Activated CD8-positive, alpha-beta memory T cell treated with anti-CD3 and anti-CD28 coated beads, Interleukin-2, amount 50 U/mL, for 24 hours (primary cell): Measurements from ENCODE around the gene SMCO3.

Source experiments
- DNase-seq: peaks from one replicate; pipeline ENCODE4 v3.0.0-alpha.2; 2020; ENCODE audit errors: extremely low read depth

The SMCO3 gene

DNA sequence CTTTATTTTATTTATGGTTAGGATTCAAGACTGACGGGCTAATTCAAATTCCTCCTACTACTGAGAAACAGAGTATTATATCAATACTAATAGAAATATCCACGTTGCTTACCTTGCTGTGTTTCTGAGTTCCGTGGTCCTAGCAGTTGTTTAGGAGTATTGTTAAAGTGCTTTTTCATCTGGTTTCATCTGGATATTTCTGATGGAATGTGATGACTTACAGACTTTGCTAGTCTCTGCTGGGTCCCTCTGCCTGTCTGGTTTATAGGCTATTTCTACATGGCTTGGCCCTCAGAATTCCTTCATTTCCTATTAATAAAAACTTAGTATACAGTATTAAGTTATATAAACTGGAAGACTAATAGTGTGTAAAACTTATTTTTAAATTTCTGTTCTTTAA, at the start of gene SMCO3:
Gene SMCO3, minus strand, starts transcription at position 169 of the 400 bp plus-strand sequence. CDS start 7,502 bp downstream, outside the sequence.
- DNase-seq, result no peak

DNA sequence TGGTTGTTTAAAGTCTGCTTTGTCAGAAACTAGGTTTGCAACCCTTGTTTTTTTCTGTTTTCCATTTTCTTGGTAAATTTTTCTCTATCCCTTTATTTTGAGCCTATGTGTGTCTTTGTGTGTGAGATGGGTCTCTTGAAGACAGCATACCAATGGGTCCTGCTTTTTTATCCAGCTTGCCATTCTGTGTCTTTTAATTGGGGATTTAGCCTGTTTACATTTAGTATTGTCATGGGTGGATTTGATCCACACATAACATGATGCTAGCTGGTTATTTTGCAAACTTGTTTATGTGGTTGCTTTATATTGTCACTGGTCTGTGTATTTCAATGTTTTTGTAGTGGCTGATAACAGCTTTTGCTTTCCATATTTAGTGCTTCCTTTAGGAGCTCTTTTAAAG, 46.5 kb upstream of the SMCO3 start:
- no peak for DNase-seq

DNA sequence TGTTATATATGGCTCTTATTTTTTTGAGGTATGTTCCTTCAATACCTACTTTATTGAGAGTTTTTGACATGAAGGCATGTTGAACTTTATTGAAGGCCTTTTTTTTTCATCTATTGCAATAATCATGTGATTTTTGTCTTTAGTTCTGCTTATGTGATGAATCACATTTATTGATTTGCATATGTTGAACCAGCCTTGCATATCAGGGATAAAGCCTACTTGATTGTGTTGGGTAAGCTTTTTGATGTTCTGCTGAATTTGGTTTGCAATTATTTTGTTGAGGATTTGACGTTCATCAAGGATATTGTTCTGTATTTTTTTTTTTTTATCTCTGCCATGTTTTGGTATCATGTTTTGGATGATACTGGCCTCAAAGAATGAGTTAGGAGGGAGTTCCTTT, 44.5 kb upstream of the SMCO3 start:
- no peak for DNase-seq

DNA sequence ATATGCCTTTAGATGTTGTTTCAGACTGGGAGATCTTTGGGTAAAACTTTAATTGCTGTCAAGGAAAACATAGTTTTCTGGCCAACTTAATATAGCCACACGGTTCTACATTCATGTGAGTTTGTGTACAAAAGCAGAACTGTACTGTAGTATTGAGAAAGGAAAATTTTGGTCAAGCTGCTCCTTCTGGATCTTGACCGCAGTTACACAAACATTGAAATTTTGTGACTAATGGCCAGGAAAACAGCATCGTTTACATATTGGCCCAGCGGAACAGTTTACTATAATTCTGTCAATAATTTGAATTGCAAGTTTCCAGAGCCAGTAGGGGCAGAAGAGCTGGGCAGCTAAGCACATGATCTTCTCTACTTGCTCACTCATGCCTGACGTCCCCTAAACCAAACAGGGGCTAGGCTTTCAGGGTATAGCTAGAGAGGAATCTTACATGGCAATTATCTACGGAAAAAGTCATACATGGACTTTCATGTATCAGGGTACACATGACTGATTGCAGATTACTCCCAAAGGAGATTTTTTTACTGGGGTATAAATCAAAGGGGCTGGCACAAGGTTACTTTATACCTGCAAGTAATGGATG, 40.7 kb upstream of the SMCO3 start:
- no peak for DNase-seq

DNA sequence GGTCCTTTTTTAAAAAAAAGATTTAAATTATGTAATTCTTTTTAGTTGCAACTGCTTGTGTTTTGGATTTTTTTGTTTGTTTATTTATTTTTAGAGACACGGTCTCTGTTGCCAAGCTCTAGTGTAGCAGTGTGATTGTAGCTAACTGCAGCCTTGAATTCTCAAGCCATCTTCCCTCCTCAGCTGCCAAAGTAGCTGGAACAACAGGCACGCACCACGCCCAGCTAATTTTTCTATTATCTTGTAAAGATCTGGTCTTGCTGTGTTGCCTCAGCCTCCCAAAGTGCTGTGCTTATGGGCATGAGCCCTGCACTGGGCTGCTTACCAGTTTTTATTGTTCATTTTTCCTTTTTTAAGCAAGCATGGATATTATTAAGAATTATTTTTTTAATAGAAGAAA, 40.0 kb upstream of the SMCO3 start:
- no peak for DNase-seq

DNA sequence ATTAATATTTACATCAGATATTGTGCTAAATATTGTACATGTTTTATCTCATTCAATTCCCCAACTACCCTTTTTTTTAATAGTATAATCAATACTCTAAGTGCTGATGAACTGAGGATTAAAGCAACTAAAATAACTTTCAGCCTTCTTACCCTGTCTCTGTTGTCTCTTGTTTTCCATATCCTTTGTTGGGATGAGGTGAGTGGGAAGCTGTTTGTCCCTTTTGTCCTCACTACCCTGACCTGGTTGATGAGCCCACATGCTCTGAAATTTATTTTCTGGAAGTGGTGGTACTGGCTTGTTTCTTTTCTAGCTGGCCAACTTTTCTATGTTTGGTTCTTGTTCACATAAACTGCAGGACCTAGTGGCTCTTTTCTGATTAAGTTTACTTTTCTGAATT, 38.9 kb upstream of the SMCO3 start:
- no peak for DNase-seq

DNA sequence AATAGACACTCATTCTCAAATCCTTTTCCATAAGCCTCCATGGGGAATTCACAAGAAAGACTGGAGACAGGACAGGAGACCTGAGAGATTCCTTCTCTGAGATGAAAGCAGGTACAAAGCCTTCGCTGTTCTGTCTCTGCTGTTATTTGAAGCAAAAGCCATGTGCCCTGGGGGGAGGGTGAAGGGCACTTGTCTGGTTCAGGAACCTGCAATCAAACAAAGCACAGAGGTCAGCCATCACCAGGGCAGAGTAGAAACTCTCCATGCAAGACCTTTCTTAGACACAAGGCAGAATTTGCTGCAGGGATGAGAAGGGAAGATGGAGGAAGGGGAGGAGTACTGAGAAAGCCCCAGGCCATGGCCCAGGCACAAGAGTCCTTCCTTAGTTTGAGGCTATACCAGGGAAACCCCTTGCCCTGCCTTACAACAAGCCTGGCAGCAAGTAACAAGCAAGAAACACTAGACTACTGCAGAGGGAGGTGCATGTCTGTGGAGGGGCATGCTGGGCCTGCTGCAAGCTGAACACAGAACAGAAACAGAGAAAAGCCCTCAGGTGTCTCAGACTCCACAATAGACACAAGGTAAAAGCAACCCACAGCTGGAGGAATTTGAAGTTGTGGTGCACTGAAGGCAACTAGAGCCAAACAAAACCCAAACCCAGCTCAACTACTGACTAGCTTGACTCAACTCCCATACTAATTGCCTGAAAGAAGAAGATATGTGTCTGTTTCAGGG, 37.1 kb upstream of the SMCO3 start:
- DNase-seq, result no peak

DNA sequence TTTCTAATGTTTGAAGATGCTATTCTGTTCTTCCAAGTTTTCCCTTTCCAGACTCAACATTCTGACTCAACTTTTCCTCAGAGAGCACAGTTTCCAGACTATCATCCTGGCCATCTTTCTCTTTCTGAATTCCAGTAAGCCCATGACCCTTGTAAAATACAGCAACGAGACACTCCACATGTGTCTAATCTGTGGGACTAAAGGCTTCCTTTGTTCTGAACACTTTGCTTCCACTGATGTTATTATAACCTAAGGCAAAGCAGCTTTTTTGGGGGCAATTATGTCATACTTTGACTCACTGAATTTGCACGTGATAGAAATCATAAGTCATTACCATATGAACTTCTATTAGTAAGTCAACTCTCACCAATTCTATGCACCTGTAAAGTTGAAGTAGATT, 35.7 kb upstream of the SMCO3 start:
- no peak for DNase-seq

DNA sequence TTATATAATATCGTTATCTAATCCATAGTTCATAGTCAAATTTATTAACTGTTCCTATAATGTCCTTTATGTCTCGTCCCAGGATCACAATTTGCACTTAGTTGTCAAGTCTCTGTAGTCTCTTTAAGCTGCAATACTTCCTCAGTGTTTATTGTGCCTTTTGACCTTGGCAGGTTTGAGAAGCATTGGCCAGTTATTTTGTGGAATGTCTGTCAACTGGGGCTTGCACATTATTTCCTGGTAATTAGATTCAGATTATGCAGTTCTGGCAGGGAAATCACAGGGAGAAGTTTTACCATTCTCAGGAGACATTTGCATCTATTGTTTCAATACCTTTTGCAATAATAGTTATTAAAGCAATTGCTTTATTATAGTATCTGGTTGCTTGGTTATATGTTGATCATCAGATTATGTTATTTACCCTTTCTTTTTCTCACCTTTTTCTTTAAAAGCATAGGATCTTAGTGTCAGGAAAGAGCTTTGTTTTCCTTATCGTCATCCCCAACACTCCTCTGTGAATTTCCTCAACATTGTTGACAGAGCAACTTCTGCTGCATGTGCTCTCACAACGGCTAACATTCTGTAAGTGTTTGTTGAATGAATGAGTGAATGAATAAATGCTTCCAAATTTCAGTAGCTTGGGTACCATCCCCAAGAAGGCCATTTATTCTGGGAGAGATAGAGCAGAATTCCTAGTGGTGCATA, 33.0 kb upstream of the SMCO3 start:
- no peak for DNase-seq

DNA sequence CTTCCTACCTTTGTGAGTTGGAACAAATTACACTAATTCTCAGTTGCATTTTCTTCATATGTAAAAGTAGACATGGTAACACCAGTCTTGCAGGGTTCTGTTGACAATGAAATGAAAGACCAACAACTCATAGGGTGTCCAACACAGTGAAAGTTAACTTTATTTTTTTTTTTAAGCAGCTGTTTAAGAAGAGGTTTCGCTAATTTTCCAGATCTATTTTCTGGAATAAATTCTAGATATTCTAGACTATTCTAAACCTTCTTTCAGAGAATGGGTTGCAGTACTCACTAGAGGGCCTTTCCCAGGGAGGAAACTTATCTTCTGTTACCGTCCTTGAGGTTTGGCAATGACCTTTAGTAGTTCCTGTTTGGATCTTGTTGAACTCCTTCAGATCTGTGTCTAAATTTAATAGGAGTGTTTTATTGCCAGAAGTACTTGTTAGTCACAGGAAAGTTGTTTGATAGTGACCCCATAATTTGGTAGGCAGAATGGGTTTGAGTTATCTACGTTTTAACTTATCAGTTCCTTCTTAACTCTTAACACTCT, 32.1 kb upstream of the SMCO3 start:
- no peak for DNase-seq

DNA sequence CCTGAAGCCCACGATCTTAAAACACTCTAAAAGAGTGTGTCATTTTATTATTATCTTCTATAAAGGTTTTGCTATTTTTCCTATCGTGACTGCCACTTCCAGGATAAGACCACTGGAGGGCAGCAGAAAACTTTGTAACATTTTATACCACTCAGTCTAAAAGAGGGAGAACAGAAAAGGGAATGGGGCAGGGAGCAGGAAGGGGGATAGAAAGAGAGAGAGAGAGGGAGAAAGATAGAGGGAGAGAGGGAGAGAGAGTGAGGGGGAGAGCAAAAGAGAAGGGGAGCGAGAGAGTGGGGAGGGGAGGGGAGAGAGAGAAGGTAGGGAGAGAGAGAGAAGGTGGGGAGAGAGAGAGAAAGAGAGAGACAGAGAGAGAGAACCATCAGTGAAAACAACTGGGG, 31.4 kb upstream of the SMCO3 start:
- no peak for DNase-seq

DNA sequence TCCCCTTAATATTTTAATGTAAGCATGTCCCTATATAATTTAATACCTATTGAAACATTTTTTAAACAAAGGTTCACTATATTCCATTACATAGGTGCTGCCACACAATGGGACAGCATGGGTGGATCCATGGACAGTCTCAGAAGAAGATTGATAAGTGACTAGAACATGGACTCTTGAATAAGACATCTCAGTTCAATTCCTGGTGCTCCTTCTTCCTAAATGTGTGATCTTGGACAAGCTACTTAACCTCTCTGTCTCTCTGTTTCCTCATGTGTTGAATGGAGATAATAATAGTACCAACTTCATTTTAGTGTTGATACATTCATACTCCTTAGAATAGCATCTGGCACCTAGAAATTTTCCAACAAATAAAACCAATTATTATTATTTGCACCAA, 30.4 kb upstream of the SMCO3 start:
- no peak for DNase-seq

DNA sequence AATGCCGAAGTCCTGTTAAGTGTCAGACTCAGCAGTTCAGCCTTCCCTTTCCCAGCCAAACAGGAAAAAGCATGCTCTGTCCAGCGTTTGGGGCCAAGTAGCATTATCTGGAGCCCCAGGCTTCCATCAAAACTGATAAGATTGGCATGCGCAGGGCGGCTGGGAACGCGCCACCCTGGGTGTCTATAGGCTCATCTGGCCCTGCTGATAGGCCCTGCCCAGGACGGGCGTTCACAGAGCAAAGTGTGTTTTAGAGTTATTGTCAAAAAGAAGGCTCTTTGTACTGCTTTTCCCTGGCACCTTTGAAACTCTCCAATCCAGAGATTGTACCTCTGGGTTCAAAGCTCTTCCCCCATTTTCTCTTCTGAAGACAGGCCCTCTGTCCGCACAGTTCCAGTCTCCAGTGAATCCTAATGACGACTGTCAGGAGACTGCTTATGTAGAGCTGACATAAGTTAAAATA, 29.5 kb upstream of the SMCO3 start, which contains the start of gene ART4:
Gene ART4, minus strand, starts transcription at position 102 of the 463 bp plus-strand sequence. CDS start 413 bp downstream, outside the sequence.
- DNase-seq, result no peak

DNA sequence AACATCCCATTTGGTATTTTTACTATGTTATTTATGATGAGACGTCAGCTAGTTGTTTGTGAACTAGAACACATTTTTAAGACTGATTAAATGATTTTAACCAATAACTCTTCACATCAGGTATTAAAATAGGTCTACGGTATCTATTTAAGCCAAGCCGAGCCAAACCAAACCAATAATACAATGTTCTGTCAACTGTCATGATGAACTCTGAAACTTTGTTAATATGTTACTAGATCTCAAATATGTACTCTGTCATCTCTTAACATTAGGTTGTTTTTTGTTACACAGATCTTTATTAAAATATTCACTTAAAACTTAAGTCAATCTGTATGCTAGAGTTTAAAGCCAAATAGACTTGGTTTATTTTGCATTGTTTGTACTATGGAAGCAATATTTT, 28.3 kb upstream of the SMCO3 start:
- no peak for DNase-seq

DNA sequence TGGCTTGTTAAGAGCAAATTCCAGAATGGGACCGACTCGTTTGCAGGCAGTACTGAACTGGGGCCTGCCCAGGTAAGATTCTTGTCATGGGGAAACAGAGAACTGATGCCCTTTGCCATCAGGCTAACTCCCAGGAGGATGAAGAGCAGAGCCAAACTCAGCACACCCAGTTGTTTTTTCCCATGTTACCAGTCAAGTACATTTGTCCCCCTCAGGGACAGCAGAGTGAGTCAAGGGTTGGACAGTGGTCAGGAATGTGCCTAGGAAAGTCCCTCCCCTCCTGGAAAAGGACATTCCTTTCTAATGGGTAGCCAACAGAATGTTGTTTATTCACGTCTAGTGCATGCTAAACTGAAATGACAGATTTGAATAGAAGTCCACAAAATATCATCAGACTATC, 27.8 kb upstream of the SMCO3 start:
- no peak for DNase-seq

DNA sequence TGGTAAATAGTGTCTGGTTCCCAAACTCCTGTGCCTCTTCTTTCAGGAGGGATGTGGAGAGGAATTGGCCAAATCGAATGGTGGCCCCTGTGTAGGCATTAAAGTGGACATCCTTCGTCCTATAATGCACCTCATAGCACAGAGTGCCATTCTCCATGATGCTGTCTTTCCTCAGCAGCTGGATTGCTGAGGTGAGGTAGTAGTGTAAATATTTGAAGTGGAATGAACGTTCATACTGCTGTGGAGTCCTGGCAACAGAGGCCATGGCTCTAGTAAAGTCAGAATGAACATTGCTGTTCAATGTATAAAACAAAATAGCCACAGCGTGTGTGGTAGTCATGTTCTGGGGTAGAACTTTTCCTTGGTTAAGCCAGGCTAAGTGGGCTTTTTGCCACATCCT, 26.6 kb upstream of the SMCO3 start:
- DNase-seq, result no peak

DNA sequence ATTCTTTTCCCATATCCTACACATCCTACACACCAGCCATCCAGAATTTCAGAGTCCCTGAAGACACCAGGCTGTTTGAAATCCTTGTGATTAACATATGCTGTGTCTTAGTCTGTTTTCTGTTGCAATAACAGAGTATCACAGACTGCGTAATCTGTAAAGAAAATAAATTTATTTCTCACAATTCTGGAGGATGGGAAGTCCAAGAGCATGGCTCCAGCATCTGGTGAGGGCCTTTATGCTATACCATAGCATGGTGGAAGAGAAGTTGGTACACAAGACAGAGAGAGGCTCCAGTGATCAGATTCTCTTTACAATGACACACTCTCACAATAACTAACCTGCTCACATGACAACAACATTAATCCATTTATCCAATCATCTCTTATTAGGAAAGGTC, 25.3 kb upstream of the SMCO3 start:
- no peak for DNase-seq

DNA sequence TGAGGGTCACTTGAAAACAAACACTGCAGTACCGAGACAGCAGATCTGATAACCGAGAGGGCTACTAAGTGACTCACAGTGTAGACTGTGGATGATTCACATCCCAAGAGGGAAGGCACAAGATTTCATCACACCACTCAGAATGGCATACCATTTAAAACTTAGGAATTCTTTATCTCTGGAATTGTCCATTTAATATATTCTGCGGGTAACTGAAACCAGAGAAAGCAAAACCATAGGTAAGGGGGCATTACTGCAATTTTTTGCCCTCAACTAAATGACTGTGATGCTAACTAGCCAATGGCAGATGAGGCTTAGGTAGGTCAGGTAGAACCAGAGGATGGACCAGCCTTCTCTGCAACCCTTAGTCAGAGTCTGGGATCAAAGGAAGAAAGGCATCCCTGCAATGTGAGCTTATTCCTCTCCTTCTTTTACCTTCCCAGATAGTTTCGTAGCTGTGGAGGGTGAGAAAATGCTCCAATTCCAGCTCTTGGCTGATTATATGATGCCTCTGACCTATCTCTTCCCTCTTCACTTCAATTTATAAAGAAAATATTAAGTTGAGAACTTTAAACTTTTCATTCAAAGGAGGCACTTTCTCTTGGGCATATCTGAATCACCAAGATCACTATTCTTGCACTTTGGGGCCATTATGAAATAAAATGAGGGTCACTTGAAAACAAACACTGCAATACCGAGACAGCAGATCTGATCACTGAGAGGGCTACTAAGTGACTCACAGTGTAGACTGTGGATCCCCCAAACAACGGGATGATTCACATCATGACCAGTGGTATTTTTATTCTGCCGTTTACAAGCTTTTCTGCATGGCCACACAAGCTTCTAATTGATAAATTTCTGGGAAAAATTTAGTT, 22.6 kb upstream of the SMCO3 start:
- no peak for DNase-seq

DNA sequence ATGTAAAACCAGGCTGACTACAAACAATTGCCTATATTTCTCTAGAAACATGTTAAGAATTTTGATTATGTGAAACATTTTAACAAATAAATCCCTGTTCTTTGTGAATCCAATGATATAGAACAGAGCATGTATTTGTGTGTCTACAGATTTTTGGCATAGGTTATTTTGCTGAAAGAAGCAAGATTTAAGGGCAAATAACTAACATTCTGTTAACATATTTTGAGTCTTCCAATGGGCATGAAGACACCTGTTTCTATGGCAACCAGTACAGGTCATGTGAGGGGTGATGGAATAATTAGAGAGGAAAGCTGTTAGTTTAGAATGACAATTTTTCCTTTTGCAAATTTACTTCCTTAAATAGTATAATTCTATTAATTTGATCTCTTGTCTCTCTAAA, 20.5 kb upstream of the SMCO3 start:
- DNase-seq, result no peak

DNA sequence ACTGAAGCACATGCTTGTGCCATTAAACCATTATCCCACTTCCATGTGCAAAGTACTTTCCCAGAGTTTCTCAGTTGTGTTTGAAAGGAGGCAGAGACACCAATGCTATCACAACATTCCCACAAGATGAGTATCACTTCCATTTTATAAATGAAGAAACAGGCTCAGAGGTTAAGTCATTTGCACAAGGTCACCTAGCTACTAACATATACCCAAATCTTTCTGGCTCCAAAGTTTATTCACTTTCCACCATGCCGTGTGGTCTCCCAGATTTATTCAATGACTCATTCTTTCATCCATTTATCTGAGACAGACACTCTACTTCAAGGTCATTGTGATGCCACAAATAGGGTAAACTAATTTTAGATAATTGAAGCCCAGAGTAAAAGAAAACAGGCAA, 20.0 kb upstream of the SMCO3 start:
- DNase-seq, result no peak

DNA sequence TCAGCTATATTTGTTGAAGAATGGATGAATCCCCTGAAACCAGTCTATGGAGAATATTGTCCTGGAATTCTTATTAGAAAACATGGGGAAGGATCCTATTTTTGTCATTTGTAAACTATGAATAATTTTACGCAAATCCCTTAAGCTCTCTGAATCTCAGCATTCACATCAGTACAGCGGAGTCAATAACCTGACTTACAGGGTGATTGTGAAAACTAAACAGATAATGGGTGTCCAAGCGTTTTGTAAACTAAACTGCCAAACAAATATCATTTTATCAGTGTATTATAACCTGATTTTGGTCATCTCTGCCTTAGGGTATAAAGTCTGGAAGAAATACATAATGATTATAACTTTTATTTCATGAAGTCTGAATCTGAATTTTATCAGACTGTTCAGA, 19.4 kb upstream of the SMCO3 start:
- DNase-seq, result no peak

DNA sequence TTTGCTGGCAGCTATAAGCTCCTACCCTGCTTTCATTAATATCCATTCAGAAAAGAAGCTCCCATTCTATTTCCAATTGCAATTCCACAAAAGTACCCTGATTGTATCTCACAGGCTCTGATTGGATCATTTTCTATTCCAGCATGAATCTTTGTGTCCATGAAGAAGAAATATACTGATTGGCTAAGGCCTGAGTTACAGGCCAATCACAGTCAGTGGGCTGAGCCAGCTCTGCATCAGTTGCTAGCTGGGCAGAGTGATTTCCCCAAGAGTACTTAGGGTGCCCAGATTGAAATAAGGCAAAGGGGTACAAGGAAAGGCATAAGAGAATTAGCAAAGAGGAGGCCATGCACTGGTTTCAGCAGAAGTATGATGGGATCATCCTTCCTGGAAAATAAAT, 14.9 kb upstream of the SMCO3 start:
- no peak for DNase-seq
